NOMO-1 treated with DMSO at 0.1 percent for 48 hours (cell line): ENCODE measurements around the gene FRS3.
A peak's percentile ranks its signal among the peaks of the same experiment; 100 is the strongest.

Experiments used
- DNase-seq: peaks from one replicate; lab custom pipeline; 2025; ENCODE audit not compliant: unreplicated experiment; lab: John Stamatoyannopoulos, UW

Gene FRS3

DNA sequence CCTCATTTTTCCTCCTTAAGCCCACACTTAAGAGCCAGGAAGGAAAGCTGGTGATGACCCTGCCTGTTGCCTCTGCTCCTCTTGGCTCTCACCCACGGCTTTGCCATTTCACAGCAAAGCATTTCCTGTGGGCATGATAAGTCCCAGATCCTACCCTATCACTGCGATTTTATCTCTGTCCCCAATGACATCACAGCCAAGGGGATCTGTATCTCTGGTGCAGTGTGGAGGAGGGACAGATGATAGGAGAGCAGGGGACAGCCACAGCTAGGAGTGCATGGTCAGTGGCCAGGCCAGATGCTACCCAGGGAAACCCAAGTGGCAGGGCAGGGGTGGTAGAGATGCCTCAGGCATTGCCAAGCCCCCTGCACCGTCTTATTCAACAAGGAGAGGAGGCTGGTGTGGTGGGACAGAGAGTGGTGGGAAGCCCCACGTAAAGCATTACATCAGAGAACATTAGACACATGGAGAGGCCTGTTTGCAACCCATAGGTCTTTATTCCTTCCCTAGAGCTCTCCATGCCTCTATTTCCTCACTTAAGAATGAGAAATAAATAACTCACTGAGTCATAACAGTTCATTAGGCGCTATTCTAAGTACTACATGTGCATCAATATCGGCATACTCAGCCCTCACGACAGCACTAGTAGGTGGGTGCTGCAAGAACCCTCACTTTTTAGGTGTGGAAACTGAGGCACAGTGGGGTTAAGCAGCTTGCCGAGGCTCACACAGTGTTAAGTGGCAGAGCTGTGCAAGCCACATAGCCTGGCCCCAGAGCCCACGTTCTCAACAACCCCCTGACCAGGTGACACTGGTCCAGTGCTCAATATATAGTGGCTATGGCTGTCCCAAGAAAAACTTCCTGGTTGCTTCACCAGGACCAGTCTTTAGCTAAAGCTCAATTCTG lies 48.9 kb downstream of the FRS3 start:
- no peak for DNase-seq

DNA sequence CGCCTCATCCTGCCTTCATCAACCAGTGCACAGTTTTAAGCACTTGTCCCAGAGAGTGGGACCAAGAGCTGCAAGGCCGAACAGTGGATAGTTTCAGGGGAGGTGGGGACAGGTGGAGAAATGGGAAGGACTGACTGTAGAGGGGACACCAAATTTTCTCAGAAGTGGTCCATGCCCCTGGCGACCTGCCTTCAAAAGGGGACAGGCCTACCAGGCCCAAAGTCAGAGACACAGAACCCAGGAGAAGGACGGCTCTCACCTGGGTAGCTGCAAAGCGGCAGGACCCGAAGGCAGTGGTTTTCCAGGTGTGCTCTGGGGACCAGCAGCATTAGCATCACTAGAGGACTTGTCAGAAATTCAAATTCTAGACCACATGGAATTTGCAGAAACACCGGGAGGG lies 50.1 kb downstream of the FRS3 start:
- no peak for DNase-seq

DNA sequence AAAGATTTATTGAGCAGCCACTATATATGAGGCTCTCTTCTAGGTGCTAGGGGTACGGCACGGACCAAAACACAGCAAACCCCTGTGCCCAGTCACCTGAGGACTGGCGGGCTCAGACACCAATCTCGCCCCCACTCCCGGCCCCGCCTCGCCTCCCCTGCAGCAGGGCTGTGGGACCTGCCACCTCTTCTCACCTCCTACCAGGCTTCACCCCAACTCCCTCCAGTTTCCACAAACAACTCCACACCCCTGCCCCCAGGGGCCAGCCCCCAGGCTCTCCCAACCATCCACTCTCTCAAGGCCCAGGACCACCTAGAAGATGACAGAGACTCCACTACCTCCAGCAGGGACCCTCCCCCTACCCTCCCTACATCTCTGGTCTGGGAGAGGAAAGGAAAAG lies 50.7 kb downstream of the FRS3 start:
- no peak for DNase-seq

GRCh38 chr6:41728073-41728936 lies 51.4 kb downstream of the FRS3 start:
- no peak for DNase-seq

DNA sequence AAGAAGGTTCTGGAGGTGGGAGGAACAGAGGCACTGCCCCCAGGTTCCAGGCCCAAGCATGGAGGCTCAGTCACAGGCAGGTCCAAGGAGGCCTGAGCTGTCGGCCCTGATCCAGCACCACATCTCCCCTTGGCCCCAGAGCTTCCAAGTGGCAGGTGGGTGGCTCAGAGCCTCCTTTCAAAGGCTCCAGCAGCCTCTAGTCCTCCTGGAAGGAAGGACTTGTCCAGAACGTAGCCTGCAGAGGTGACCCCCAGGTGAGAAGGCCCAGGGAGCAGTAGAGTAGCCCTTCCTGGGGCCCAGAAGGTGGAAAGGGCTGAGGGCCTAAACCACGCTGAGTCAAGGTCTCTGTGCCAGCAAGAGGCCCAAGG lies 52.0 kb downstream of the FRS3 start:
- no peak for DNase-seq

GRCh38 chr6:41726876-41727275 lies 52.8 kb downstream of the FRS3 start:
- DNase-seq = no peak

DNA sequence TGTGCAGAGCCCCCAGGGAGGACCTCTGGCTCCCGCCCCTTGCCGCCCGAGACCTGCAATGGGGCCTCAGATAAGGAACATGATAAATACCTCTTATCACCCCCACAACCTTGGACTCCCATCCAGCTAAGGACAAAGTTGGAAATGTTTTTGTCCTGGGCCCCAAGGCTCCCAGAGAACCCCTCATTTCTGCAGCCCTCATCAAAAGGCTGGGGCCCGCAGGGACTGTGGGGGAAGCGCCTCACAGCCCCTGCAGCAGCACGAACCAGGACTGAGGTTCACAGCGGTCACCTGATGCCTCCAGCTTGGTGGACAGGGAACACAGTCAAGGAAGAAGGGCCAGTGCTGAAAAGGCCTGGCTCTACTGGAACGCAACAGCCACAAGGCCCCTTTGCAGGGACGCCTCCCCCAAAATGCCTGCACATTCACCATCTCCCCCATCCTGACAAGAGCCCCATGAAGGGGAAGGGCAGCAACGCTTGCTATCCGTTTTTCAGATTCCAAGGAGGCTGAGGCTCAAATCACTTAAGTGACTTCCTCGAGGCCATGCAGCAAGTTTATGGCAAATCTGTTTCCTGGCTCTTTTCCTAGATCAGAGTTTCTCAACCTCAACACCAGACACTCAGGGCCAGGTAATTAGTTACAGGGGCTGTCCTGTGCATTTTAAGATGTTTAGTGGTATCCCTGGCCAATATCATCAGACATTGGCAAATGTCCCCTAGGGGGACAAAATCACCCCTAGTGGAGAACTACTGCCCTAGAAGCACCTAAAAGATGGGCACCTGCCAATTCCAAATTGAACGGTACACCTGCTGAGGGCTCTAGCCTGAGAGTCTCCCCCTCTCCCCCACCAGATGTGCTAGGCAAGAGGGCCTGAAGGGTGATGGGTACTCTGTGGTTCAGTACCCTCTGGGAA lies 54.9 kb downstream of the FRS3 start:
- DNase-seq = no peak

GRCh38 chr6:41724228-41724580 lies 55.5 kb downstream of the FRS3 start:
- no peak for DNase-seq

DNA sequence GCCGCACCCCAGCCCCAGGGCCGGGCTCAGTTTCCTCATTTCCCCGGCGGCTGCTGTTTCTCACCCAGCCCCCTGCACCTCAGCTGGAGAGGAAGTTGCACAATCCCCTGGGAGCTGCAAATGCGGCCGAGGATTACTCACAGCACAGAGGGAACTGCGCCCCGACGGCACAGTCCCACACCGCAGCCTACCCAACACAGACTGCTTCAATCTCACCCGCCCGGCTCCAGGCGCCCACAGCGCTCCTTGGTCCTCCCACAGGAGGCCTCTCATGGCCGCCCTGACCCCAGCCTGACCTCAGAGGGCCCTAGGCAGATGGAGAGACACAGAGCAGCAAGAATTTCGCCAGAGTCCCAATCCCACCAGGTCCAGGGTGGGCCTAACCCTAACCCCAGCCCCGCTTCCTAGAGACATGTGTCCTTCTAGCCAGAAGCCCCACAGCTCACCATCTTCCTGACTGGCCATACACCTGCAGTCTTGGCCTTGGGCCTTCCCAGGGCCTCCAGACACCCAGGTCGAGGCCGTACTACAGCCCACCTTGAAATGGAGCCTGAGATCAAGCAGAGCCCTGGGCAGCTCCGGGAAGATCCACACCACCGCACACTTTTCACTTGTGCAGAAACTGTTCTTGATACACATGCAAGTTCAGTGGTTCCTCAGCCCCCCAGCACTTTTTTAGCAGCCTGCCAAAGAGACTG lies 56.0 kb downstream of the FRS3 start:
- peak; percentile 95 for DNase-seq

GRCh38 chr6:41722969-41723529 lies 56.7 kb downstream of the FRS3 start:
- no peak for DNase-seq

- no peak for DNase-seq
Observed at GRCh38 chr6:41721414-41721813, 58.3 kb downstream of the FRS3 start.

DNA sequence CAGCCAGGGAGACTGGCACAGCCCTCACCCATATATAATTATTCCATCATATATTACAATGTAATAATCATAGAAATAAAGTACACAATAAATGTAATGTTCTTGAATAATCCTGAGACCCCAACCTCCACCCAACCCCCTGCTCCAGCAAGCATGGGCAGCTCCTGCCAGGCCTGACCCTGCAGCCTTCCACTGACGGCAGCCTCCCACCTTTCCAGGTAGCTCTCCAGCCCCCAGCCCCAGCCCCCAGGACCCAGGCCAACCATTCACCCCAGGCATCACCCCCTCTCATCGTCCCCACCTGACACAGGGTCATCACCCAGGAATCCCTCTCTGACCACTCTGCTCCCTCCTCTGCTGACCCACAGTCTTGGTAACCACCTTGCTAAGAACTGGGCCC lies 58.9 kb downstream of the FRS3 start:
- DNase-seq = no peak

- DNase-seq = no peak
Observed at GRCh38 chr6:41720262-41720620, 59.5 kb downstream of the FRS3 start.
